MCF 10A (cell line): ENCODE data around the gene KRT10. TPM values are rescaled to one million over a fixed set of nuclear protein-coding genes. Genes with fewer than 3 reads are reported as not detected.

Experiments used
- BruUV-seq: library from RNA; stranded (reverse); fragments of 400-500 nt; replicated peaks from 2 replicates; lab custom pipeline; 2021; lab: Mats Ljungman, UMichigan
- CTCF ChIA-PET: fragments of 300-600 bp; sonication (Branson Sonifier 250); formaldehyde crosslinking; extraction: SDS; loops from one replicate; lab custom pipeline; 2021; ENCODE audit warnings: antibody characterized with exemption, inconsistent platforms; lab: Yijun Ruan, JAX
- POLR2A ChIA-PET: fragments of 300-600, 350-650 bp; sonication (Branson Sonifier 250); formaldehyde crosslinking; extraction: SDS; loops from one replicate; lab custom pipeline; 2020; ENCODE audit warnings: antibody characterized with exemption, inconsistent platforms; lab: Yijun Ruan, JAX
- DNase-seq: peaks from one replicate; pipeline ENCODE4 v3.0.0-alpha.2; 2018; ENCODE audit not compliant: unreplicated experiment
- H3K27ac Mint-ChIP-seq: one replicate; pipeline ENCODE4 v1.8.0; 2022; ENCODE audit warnings: mild to moderate bottlenecking, low read depth, mixed read lengths; ENCODE audit not compliant: unreplicated experiment
- H3K27me3 Mint-ChIP-seq: one replicate; pipeline ENCODE4 v1.8.0; 2022; ENCODE audit warnings: mixed read lengths; ENCODE audit not compliant: insufficient read depth, unreplicated experiment
- H3K36me3 Mint-ChIP-seq: one replicate; pipeline ENCODE4 v1.8.0; 2022; ENCODE audit warnings: mild to moderate bottlenecking, moderate library complexity, mixed read lengths; ENCODE audit not compliant: insufficient read depth, unreplicated experiment
- H3K4me1 Mint-ChIP-seq: one replicate; pipeline ENCODE4 v1.8.0; 2022; ENCODE audit warnings: mixed read lengths; ENCODE audit not compliant: insufficient read depth, unreplicated experiment
- H3K4me3 Mint-ChIP-seq: one replicate; pipeline ENCODE4 v1.8.0; 2022; ENCODE audit warnings: mild to moderate bottlenecking, moderate library complexity, mixed read lengths; ENCODE audit not compliant: unreplicated experiment
- H3K9me3 Mint-ChIP-seq: one replicate; pipeline ENCODE4 v1.8.0; 2022; ENCODE audit warnings: mixed read lengths; ENCODE audit not compliant: unreplicated experiment
- CTCF ChIP-seq: fragments of 200-600 bp; IDR thresholded peaks from one replicate; pipeline ENCODE4 v1.8.0; 2022; ENCODE audit warnings: antibody characterized with exemption, mild to moderate bottlenecking; ENCODE audit not compliant: unreplicated experiment
- intact Hi-C: fragments of 100-400 bp; cut with micrococcal nuclease; formaldehyde crosslinking; loops from 2 replicates; pipeline ENCODE4 v1.14.1; 2022
- total RNA-seq: library from RNA; stranded (reverse); gene quantifications from 2 replicates; pipeline ENCODE4 v1.2.3, GENCODE V29; 2022

KRT10 gene
- total RNA-seq, 1 experiment from 2014 or later = 95.5 TPM

DNA sequence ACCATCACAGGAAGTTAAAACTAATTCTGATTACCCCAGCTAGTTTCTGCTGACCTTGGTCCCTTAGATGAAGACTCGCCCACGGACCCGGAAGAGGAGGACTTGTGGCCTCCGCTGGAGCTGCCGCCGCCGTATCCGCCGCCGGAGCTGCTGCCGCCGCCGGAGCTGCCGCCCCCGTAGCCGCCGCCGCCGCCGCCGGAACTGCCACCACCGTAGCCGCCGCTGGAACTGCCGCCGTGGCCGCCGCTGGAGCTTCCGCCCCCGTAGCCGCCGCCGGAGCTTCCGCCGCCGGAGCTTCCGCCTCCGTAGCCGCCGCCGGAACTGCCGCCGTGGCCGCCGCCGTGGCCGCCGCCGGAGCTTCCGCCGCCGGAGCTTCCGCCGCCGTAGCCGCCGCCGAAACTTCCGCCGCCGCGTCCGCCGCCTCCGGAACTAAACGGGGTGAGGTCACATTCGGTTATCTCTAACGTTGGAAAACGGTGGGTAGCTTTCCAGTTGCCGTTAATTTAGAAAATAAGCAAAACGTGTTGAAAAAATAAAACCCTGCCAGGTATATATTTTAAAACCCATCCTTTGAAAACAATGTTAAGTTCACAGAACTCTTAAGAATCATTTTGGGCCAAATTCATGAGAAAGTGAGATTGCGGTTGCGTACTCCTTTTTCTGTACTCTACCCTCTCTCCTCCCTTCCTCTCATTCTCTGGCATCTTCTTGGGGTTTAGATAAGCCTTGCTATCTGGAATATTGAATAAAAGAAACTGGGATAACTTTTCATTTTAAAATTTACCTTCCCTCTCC, 3.5 kb downstream of the KRT10 start:
- DNase-seq = peak; percentile 69
- BruUV-seq = TSS peak; percentile 85
- Mint-ChIP-seq H3K4me1 (peaks cover 28% of the 10 kb centered on the region), H3K9me3 (no peaks in the 10 kb centered on the region), H3K4me3 (peak overlapping the region; percentile 83), H3K27me3 (no peaks in the 10 kb centered on the region), H3K36me3 (peaks cover 49% of the 10 kb centered on the region), H3K27ac (peak overlapping the region; percentile 95)
- ChIA-PET POLR2A (interaction anchor here (0.5 to 6.3 kb wide), 43 partner anchors 8 to 1671 kb away, joined by 3 to 235 read pairs (median 4); partner anchors contain the start of genes EIF1, KRT15, KRT17 and SMARCE1), CTCF (interaction anchor here (0.6 to 1.1 kb wide), 7 partner anchors 8 to 854 kb away, joined by 3 to 4 read pairs (median 3); no protein-coding TSS in a partner anchor)
- intact Hi-C loops = loop anchor here (1.0 kb wide), 1 partner anchor 35 kb away; no protein-coding TSS in a partner anchor
- TF ChIP-seq CTCF = no peak

DNA sequence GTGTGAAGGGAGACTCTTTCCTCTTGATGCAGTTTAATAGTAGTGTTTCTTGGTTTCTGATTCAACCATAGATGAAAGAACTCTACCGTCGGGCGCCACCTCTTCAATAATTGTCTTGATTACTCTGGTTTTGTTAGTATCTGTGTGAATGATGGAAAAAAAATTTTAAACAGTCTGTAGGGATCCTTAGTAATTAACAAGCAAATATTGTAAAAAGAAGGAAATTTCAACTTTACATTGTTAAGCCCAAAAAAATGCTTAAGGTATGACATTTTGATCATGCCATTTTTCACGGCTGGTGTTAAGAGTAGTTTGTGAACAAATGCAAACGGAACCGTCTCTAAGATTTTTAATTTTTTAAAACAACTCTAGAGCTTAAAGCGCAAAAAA, 4.1 kb downstream of the KRT10 start:
- H3K4me1 Mint-ChIP-seq = peaks cover 33% of the 10 kb centered on the region
- TF ChIP-seq CTCF = no peak
- H3K4me3 Mint-ChIP-seq = peak overlapping the region; percentile 83
- intact Hi-C loops = no loop called here
- DNase-seq = no peak
- no peaks in the 10 kb centered on the region for H3K9me3 Mint-ChIP-seq
- TSS peak; percentile 96 for BruUV-seq
- CTCF ChIA-PET = interaction anchor here (0.6 to 0.8 kb wide), 5 partner anchors 9 to 325 kb away, joined by 3 read pairs; no protein-coding TSS in a partner anchor
- peak overlapping the region; percentile 95 for H3K27ac Mint-ChIP-seq
- peaks cover 49% of the 10 kb centered on the region for H3K36me3 Mint-ChIP-seq
- POLR2A ChIA-PET = interaction anchor here (0.6 to 6.3 kb wide), 28 partner anchors 7 to 1671 kb away, joined by 3 to 235 read pairs (median 5); partner anchors contain the start of genes EIF1, KRT15, KRT17 and SMARCE1
- H3K27me3 Mint-ChIP-seq = no peaks in the 10 kb centered on the region

- intact Hi-C loops = no loop called here
- Mint-ChIP-seq H3K4me3 (peak overlapping the region; percentile 83), H3K9me3 (no peaks in the 10 kb centered on the region), H3K27ac (peak overlapping the region; percentile 54), H3K27me3 (no peaks in the 10 kb centered on the region), H3K4me1 (peaks cover 28% of the 10 kb centered on the region), H3K36me3 (peaks cover 43% of the 10 kb centered on the region)
- no peak for DNase-seq
- ChIA-PET POLR2A (interaction anchor here (0.6 to 6.3 kb wide), 6 partner anchors 8 to 872 kb away, joined by 3 to 235 read pairs (median 22); partner anchors contain the start of gene EIF1), CTCF (no interaction called here)
- no TSS peak for BruUV-seq
- TF ChIP-seq CTCF = no peak
These were observed 5.2 kb downstream of the KRT10 start for GRCh38 chr17:40817103-40817682.

DNA sequence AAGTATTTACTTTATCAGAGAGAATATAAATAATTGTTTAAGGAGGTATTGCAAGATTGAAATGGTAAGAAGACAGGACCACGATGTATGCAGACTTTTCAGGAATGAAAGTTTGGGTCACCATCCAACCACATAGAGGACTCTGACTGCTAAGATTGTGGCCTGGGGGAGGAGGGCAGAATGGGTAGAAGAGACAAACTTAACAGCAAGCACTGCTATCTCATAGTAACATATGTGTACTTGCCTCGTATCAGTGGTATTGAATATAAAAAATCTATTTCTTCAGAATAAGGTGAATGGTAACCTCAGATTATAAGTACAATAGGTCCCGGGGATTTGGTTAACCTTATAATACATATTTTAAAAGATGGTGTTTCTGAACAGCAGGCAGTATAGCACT, 5.8 kb downstream of the KRT10 start:
- POLR2A ChIA-PET = interaction anchor here (0.6 to 6.3 kb wide), 6 partner anchors 9 to 873 kb away, joined by 3 to 235 read pairs (median 22); partner anchors contain the start of gene EIF1
- Mint-ChIP-seq H3K4me3 (no peak overlapping the region), H3K36me3 (peaks cover 38% of the 10 kb centered on the region), H3K27ac (peak overlapping the region; percentile 54), H3K9me3 (no peaks in the 10 kb centered on the region), H3K27me3 (no peaks in the 10 kb centered on the region), H3K4me1 (peaks cover 24% of the 10 kb centered on the region)
- intact Hi-C loops = no loop called here
- no peak for TF ChIP-seq CTCF
- CTCF ChIA-PET = interaction anchor here (0.7 to 1.3 kb wide), 3 partner anchors 25 to 847 kb away, joined by 4 to 7 read pairs (median 6); no protein-coding TSS in a partner anchor
- no peak for DNase-seq
- BruUV-seq = no TSS peak
